ENCODE measurements around the gene ATRN. TPM values are rescaled to one million over a fixed set of nuclear protein-coding genes. Genes with fewer than 3 reads are reported as not detected.

Gene ATRN
- total RNA-seq, 3 donors from 2014 or later (not counting 1 experiment from before 2014, with no cell fraction given) = 16.1 to 21.8 (median 19.3) TPM

DNA sequence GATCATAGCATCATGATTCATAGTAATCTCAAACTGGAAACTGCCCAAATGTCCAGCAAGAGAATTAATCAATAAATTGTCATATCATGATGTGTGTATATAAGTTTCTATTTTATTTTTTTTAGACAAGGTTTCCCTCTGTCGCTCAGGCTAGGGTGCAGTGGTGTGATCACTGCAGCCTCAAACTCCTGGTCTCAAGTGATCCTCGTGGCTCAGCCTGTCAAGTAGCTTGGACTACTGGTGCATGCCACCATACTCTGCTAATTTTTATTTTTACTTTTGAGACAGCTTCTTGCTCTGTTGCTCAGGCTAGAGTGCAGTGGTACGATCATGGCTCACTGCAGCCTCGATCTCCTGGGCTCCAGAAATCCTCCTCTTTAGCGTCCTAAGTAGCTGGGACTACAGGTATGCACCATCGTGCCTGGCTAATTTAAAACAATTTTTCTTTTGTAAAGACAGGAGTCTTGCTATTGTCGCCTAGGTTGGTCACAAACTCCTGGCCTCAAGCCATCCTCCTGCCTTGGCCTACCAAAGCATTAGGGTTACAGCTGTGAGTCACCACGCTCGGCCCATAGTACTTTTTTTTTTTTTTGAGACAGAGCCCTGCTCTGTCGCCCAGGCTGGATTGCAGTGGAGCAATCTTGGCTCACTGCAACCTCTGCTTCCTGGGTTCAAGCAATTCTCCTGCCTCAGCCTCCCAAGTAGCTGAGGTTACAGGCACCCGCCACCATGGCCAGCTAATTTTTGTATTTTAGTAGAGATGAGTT lies 8.7 kb upstream of the ATRN start:
- Histone ChIP-seq H3K4me3 (ENCODE audit: low read length) (no peak overlapping the region), H3K36me3 (ENCODE audit: control insufficient read depth, insufficient read depth, low read length) (no peaks in the 10 kb centered on the region), H3K27ac (ENCODE audit: low read length) (no peak overlapping the region), H3K27me3 (ENCODE audit: control insufficient read depth, insufficient read depth, low read length) (no peaks in the 10 kb centered on the region), H3K9me3 (ENCODE audit: control insufficient read depth, insufficient read depth, low read length) (no peaks in the 10 kb centered on the region), H3K4me1 (ENCODE audit: control insufficient read depth, insufficient read depth, low read length) (no peaks in the 10 kb centered on the region)
- no peak for DNase-seq
- Mint-ChIP-seq H3K27me3 (ENCODE audit: low read depth in 2 of 2) (peaks cover 18 to 28% of the 10 kb centered on the region in 2 donors), H3K9me3 (no peaks in the 10 kb centered on the region), H3K4me1 (no peaks in the 10 kb centered on the region), H3K36me3 (no peaks in the 10 kb centered on the region), H3K4me3 (no peak overlapping the region), H3K27ac (no peak overlapping the region)
- 92% methylated on average over 11 of the region's 11 CpGs for WGBS (ENCODE audit: insufficient coverage)
- intact Hi-C loops (cut with micrococcal nuclease) = no loop called here
- TF ChIP-seq, protein P1, sequence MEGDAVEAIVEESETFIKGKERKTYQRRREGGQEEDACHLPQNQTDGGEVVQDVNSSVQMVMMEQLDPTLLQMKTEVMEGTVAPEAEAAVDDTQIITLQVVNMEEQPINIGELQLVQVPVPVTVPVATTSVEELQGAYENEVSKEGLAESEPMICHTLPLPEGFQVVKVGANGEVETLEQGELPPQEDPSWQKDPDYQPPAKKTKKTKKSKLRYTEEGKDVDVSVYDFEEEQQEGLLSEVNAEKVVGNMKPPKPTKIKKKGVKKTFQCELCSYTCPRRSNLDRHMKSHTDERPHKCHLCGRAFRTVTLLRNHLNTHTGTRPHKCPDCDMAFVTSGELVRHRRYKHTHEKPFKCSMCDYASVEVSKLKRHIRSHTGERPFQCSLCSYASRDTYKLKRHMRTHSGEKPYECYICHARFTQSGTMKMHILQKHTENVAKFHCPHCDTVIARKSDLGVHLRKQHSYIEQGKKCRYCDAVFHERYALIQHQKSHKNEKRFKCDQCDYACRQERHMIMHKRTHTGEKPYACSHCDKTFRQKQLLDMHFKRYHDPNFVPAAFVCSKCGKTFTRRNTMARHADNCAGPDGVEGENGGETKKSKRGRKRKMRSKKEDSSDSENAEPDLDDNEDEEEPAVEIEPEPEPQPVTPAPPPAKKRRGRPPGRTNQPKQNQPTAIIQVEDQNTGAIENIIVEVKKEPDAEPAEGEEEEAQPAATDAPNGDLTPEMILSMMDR (IDR thresholded peaks at IDR 0.05) = no peak
- no peak for ATAC-seq

DNA sequence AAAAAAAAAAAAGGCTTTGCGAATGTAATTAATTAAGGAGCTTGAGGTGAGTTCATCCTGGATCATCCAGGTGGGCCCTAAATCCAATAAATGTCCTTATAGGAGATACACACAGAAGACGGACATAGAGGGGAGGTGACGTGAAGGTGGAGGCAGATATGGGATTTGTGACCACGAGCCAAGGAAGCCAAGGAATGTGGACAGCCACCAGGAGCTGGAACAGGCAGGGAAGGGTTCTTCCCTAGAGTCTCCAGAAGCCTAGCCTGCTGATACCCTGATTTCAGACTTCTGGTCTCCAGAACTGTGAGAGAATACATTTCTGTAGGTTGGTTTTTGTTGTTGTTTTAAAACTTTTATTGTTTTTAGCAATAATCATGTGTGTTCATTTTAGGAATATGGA lies 6.7 kb upstream of the ATRN start:
- Histone ChIP-seq H3K9me3 (ENCODE audit: control insufficient read depth, insufficient read depth, low read length) (no peaks in the 10 kb centered on the region), H3K4me3 (ENCODE audit: low read length) (no peak overlapping the region), H3K4me1 (ENCODE audit: control insufficient read depth, insufficient read depth, low read length) (no peaks in the 10 kb centered on the region), H3K27me3 (ENCODE audit: control insufficient read depth, insufficient read depth, low read length) (no peaks in the 10 kb centered on the region), H3K27ac (ENCODE audit: low read length) (no peak overlapping the region), H3K36me3 (ENCODE audit: control insufficient read depth, insufficient read depth, low read length) (no peaks in the 10 kb centered on the region)
- TF ChIP-seq, protein P1 (IDR thresholded peaks at IDR 0.05) = no peak
- Mint-ChIP-seq H3K27ac (no peak overlapping the region), H3K4me3 (no peak overlapping the region), H3K36me3 (no peaks in the 10 kb centered on the region), H3K4me1 (no peaks in the 10 kb centered on the region), H3K27me3 (ENCODE audit: low read depth in 2 of 2) (peaks cover 18 to 29% of the 10 kb centered on the region in 2 donors), H3K9me3 (no peaks in the 10 kb centered on the region)
- DNase-seq (no peak), ATAC-seq (no peak)
- WGBS (ENCODE audit: insufficient coverage) = 76% methylated on average over 3 of the region's 4 CpGs
- intact Hi-C loops (cut with micrococcal nuclease) = no loop called here

DNA sequence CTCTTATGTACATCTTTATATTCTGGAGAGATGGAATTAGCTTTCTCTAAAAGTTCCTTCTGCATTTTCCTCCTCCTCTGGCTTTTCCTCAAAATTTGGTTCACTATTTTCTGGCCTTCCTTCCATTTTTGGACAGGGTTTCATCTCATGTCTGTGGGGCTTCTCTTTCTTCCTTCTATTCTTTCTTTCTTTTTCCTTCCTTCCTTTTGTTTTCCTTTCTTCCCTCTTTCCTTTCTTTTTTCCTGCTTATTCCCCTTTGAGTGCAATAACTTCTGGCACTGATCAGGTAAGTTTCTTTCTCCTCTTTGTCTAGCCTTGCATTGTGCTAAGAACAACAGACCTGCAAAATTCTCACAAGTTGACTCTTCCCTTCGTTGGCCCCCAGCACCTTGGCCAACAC lies 5.5 kb upstream of the ATRN start:
- Histone ChIP-seq H3K27me3 (ENCODE audit: control insufficient read depth, insufficient read depth, low read length) (no peaks in the 10 kb centered on the region), H3K4me1 (ENCODE audit: control insufficient read depth, insufficient read depth, low read length) (peaks cover 3% of the 10 kb centered on the region), H3K27ac (ENCODE audit: low read length) (no peak overlapping the region), H3K4me3 (ENCODE audit: low read length) (no peak overlapping the region), H3K9me3 (ENCODE audit: control insufficient read depth, insufficient read depth, low read length) (no peaks in the 10 kb centered on the region), H3K36me3 (ENCODE audit: control insufficient read depth, insufficient read depth, low read length) (no peaks in the 10 kb centered on the region)
- H3K4me1 Mint-ChIP-seq = peaks cover 0 to 2% of the 10 kb centered on the region in 2 donors
- no peak for ATAC-seq
- peaks cover 18 to 29% of the 10 kb centered on the region in 2 donors for H3K27me3 Mint-ChIP-seq (ENCODE audit: low read depth in 2 of 2)
- no peaks in the 10 kb centered on the region for H3K36me3 Mint-ChIP-seq
- no peak overlapping the region for H3K4me3 Mint-ChIP-seq
- WGBS (ENCODE audit: insufficient coverage) = 32% methylated on average over 1 of the region's 1 CpG
- no peak for DNase-seq
- no peaks in the 10 kb centered on the region for H3K9me3 Mint-ChIP-seq
- TF ChIP-seq, protein P1 (IDR thresholded peaks at IDR 0.05) = no peak
- intact Hi-C loops (cut with micrococcal nuclease) = no loop called here
- H3K27ac Mint-ChIP-seq = no peak overlapping the region
